ENCODE results near the gene RNF38.

The RNF38 gene

GRCh38 chr9:36443581-36443980 is 43.5 kb upstream of the RNF38 start:
- no peak overlapping the region for H3K27ac ChIP-seq (replicated peaks)
- no peak overlapping the region for H3K4me3 ChIP-seq (replicated peaks; ENCODE audit: insufficient read depth, low read length)
- no peak for TF ChIP-seq SPI1 (IDR thresholded peaks at IDR 0.05; ENCODE audit: borderline replicate concordance, low read depth)
- TF ChIP-seq, protein P1, sequence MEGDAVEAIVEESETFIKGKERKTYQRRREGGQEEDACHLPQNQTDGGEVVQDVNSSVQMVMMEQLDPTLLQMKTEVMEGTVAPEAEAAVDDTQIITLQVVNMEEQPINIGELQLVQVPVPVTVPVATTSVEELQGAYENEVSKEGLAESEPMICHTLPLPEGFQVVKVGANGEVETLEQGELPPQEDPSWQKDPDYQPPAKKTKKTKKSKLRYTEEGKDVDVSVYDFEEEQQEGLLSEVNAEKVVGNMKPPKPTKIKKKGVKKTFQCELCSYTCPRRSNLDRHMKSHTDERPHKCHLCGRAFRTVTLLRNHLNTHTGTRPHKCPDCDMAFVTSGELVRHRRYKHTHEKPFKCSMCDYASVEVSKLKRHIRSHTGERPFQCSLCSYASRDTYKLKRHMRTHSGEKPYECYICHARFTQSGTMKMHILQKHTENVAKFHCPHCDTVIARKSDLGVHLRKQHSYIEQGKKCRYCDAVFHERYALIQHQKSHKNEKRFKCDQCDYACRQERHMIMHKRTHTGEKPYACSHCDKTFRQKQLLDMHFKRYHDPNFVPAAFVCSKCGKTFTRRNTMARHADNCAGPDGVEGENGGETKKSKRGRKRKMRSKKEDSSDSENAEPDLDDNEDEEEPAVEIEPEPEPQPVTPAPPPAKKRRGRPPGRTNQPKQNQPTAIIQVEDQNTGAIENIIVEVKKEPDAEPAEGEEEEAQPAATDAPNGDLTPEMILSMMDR (IDR thresholded peaks at IDR 0.05; ENCODE audit: insufficient read depth, low read length) = no peak
- no peaks in the 10 kb centered on the region for H3K27me3 ChIP-seq (ENCODE audit: insufficient read depth, poor library complexity, severe bottlenecking)
- no peak for DNase-seq (ENCODE audit: low read depth in 1 of 2, low spot score in 1 of 2)

- no peaks in the 10 kb centered on the region for H3K27me3 ChIP-seq (ENCODE audit: insufficient read depth, poor library complexity, severe bottlenecking)
- no peak overlapping the region for H3K4me3 ChIP-seq (replicated peaks; ENCODE audit: insufficient read depth, low read length)
- no peak overlapping the region for H3K27ac ChIP-seq (replicated peaks)
- DNase-seq (ENCODE audit: low read depth in 1 of 2, low spot score in 1 of 2) = no peak
- TF ChIP-seq GABPA (IDR thresholded peaks at IDR 0.05; ENCODE audit: low read depth) (no peak), REST (IDR thresholded peaks at IDR 0.05; ENCODE audit: insufficient replicate concordance, low read depth) (no peak), POLR2AphosphoS5 (IDR thresholded peaks at IDR 0.05; ENCODE audit: low read depth) (no peak), SPI1 (IDR thresholded peaks at IDR 0.05; ENCODE audit: borderline replicate concordance, low read depth) (no peak)
- TF ChIP-seq, protein P1 (IDR thresholded peaks at IDR 0.05; ENCODE audit: insufficient read depth, low read length) = no peak
Measured at GRCh38 chr9:36442710-36443109, 42.6 kb upstream of the RNF38 start.

DNA sequence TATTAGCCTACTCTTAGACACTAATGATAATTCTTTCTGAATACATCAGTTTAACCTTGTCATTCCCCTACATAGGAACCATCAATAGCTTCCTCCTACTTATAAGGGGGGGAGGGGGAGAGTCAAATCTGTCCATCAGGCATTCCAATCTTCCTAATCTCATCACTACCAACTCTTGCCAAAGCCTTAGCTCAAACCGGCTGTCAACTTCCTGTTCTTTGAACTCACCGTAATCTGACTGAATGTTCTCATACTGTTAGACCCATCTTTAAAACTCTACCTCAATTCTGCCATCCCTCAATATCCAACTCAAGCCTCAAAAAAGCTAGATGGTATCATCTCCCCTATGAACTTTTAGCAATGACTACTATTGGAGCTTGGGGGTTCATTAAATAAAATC is 41.9 kb upstream of the RNF38 start:
- peak in 1 of 2 experiments; percentile 14 for DNase-seq (ENCODE audit: low read depth in 1 of 2, low spot score in 1 of 2)
- Histone ChIP-seq H3K27ac (replicated peaks) (no peak overlapping the region), H3K27me3 (ENCODE audit: insufficient read depth, poor library complexity, severe bottlenecking) (no peaks in the 10 kb centered on the region), H3K4me3 (replicated peaks; ENCODE audit: insufficient read depth, low read length) (no peak overlapping the region)
- TF ChIP-seq REST (IDR thresholded peaks at IDR 0.05; ENCODE audit: insufficient replicate concordance, low read depth) (no peak), POLR2AphosphoS5 (IDR thresholded peaks at IDR 0.05; ENCODE audit: low read depth) (no peak), GABPA (IDR thresholded peaks at IDR 0.05; ENCODE audit: low read depth) (no peak)
- TF ChIP-seq, protein P1 (IDR thresholded peaks at IDR 0.05; ENCODE audit: insufficient read depth, low read length) = no peak

- Histone ChIP-seq H3K27me3 (ENCODE audit: insufficient read depth, poor library complexity, severe bottlenecking) (no peaks in the 10 kb centered on the region), H3K4me3 (replicated peaks; ENCODE audit: insufficient read depth, low read length) (no peak overlapping the region), H3K27ac (replicated peaks) (no peak overlapping the region)
- DNase-seq (ENCODE audit: low read depth in 1 of 2, low spot score in 1 of 2) = no peak
- TF ChIP-seq, protein P1 (IDR thresholded peaks at IDR 0.05; ENCODE audit: insufficient read depth, low read length) = no peak
- TF ChIP-seq GABPA (IDR thresholded peaks at IDR 0.05; ENCODE audit: low read depth) (no peak), POLR2AphosphoS5 (IDR thresholded peaks at IDR 0.05; ENCODE audit: low read depth) (no peak), SPI1 (IDR thresholded peaks at IDR 0.05; ENCODE audit: borderline replicate concordance, low read depth) (no peak), REST (IDR thresholded peaks at IDR 0.05; ENCODE audit: insufficient replicate concordance, low read depth) (no peak)
Measured at GRCh38 chr9:36438536-36439236, 38.6 kb upstream of the RNF38 start.

All from HL-60 (cell line).